VCaP (cell line): ENCODE results near the gene MYEOV.

ENCODE experiments used
- H3K27ac ChIP-seq: fragments of 450-650 bp; 2 replicates; pipeline ENCODE4 v1.5.1; 2017
- TF ChIP-seq, protein P1 (sequence below): fragments of 450-650 bp; conservative IDR thresholded peaks from 2 replicates; pipeline ENCODE4 v1.5.1; 2017; ENCODE audit warnings: mild to moderate bottlenecking, moderate library complexity

The MYEOV gene

GRCh38 chr11:69295995-69296889 is 2.3 kb downstream of the MYEOV start:
- H3K27ac ChIP-seq = peak overlapping the region; percentile 89
- TF ChIP-seq, protein P1, sequence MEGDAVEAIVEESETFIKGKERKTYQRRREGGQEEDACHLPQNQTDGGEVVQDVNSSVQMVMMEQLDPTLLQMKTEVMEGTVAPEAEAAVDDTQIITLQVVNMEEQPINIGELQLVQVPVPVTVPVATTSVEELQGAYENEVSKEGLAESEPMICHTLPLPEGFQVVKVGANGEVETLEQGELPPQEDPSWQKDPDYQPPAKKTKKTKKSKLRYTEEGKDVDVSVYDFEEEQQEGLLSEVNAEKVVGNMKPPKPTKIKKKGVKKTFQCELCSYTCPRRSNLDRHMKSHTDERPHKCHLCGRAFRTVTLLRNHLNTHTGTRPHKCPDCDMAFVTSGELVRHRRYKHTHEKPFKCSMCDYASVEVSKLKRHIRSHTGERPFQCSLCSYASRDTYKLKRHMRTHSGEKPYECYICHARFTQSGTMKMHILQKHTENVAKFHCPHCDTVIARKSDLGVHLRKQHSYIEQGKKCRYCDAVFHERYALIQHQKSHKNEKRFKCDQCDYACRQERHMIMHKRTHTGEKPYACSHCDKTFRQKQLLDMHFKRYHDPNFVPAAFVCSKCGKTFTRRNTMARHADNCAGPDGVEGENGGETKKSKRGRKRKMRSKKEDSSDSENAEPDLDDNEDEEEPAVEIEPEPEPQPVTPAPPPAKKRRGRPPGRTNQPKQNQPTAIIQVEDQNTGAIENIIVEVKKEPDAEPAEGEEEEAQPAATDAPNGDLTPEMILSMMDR = no peak

DNA sequence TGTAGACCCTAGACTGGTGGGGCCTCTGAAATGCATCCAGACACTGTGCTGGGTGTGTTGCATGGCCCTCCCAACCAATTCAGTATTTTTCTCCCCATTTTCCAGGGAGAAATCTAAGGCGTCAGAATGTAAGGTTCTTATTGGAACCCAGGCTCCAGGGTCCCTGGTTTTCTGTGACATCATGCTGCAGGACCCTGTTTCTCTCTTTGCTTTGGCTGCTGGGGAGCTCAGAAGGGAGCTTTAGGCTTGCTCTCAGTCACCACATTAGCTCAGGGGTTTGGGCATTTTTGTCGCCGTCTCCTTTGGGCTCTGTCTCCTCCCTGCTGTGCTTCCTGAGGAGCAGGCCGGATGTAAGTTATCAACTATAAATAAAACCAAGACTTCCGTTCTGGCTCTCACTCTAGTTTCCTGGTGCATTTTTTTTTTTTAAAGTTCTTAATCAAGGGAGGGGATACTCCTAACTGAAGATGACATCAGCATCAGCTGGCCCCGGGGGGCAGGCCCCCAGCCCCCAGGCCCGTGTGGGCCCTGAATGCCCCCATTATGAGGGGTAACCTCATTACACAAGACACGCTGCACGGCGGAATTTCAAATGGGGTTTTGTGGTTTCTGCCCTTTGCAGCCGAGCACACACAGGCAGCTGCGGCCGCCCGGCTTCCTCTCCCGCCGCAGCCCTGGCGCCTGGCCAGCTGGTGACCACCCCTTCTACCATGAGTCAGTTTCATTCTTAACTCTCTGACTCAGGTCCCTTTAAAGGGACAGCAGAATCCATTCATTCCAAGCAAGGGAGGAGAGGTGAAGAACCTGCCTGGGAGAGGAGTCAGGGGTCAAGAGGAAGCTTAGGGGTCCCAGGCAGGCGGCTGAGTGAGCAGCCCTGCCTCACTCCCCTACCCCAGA is 3.2 kb downstream of the MYEOV start:
- TF ChIP-seq, protein P1 = no peak
- H3K27ac ChIP-seq = peak overlapping the region; percentile 89

DNA sequence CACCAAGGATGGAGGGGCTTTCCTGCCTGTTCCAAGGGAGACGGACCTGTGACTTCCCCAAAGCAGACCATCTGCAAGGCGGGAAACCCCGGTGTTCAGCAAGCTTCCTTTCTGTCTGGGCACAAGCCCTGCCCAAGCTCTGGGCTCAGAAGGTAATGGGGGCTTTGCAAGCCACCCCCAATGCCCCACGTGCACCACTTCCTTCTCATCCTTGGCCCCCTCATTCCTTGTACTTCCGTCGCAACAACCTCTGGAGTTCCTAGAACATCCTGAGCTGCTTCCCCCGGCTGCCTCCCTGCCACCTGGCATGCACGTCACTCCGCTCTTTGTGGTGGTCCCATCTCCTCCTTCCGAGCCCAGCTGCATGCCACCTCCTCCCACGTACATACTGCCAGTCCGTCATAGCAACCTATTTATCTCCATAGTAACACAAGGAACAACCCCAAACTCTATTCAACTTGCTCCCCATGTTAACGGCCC is 3.9 kb downstream of the MYEOV start:
- TF ChIP-seq, protein P1 = no peak
- H3K27ac ChIP-seq = peak overlapping the region; percentile 89

GRCh38 chr11:69298267-69299022 is 4.5 kb downstream of the MYEOV start:
- H3K27ac ChIP-seq = peak overlapping the region; percentile 89
- TF ChIP-seq, protein P1 = no peak

GRCh38 chr11:69299023-69299461 is 5.1 kb downstream of the MYEOV start:
- TF ChIP-seq, protein P1 = no peak
- H3K27ac ChIP-seq = peak overlapping the region; percentile 89; the same call in 1 of the 2 replicates

GRCh38 chr11:69299572-69299971 is 5.6 kb downstream of the MYEOV start:
- TF ChIP-seq, protein P1 = no peak
- no peak overlapping the region for H3K27ac ChIP-seq
